HG03575 (cell line): Measurements from ENCODE around the gene SMG6.
"Not testable (repeated sequence)": the region's sequence is repeated elsewhere in the genome, so short reads cannot be mapped to it uniquely, and the experiment has no call there.

Source experiments
- ATAC-seq: cut with Tn5 transposase; IDR thresholded peaks from one replicate; pipeline ENCODE4 v1.9.1; 2021; ENCODE audit not compliant: unreplicated experiment, insufficient number of reproducible peaks, low FRiP score; ENCODE audit errors: extremely low read depth

SMG6 gene

DNA sequence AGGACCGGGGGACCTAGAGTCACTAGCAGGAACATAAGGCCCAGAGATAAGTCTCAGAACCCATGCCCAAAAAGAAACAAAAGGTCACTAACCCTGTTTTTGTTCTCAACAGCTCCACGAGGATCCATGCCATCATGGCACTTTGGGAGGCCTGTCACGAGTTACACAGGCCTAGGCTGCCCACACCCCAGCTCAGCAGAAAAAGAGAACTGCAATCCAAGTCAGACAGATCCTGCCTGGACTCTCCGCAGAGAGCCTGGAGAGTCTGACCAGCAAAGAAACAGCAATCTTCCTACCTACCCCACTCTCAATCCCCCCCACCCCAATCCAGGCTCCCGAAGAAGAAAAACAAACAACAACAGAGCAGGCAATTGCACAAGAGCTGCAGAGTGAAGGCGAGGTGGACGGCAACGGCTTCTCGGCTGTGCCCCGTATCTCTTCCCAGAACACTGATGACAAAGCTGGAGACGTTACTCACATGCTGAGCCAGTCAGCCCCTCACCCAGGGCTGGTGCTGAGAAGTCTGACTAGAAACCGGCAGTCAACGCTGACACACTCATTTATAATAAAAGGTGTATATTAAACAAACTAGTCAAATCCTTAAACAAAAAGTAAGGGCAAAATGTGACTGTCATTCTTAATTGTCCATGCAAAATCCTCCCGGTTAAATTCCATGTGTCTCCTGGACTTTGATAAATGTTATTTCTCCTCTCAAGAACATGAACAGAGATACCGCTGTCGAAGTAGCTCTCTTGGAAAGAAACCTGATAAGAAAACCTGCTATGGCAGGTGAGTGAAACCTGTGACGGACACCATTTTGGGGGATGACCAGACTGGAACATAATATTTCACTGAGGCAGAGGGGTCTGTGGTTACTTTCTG lies 89.3 kb downstream of the SMG6 start:
- no peak for ATAC-seq

DNA sequence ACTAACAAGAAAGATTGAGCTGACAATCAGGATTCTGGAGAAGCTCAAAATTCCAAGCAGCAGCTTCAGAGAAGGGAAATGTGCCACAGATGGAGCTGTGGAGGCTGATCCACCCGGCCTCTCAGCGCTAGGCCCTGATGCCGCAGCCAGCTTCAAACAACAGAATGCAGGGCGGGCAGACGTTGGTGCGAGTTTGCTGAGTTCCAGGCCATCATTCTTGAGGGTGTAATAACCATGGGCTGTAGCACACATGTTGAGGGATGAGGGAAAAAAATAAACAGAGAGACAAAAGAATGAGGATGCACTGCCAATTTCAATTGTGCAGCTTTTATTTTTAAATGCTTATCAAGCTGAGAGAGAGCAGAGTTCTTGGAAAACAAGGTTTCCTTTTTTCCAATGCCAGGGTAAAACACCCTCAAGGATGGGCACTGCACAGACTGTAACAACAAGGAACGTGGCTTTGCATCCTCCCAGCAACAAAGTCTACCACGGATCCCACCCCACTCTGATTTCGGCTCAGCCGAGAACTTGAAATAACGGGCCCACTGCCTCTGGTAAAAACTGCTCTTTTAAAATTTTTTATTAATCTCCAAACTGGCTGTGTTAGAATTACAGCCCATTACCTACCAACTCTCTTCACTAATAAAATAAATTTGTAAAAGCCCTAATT lies 90.2 kb downstream of the SMG6 start:
- no peak for ATAC-seq

DNA sequence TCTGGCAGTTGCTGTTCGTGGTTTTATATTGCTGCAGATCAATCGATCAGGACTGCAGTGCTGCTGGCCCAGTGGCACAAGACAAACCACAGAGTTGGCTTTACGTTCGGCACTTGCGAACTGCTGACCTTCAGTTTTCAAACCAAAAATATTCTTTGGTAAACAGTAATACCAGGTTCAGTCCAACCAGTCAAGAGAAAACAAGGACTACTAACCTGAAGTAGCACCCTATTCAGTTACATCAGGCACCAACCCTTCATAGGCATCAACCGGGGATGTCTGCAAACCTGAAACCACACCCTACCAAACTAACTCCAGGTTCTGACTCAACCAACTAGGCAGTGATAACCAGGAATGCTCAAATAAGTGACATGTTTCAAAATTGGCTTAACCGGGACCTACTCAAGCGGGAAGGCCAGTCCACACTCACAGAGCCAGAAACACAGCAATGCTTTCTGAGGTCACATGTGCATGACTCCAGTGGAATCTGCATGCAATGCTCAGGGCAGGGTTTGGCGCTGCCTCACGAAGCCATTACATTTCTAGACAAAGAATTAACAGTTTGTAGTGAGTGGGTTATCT lies 91.1 kb downstream of the SMG6 start:
- no peak for ATAC-seq

DNA sequence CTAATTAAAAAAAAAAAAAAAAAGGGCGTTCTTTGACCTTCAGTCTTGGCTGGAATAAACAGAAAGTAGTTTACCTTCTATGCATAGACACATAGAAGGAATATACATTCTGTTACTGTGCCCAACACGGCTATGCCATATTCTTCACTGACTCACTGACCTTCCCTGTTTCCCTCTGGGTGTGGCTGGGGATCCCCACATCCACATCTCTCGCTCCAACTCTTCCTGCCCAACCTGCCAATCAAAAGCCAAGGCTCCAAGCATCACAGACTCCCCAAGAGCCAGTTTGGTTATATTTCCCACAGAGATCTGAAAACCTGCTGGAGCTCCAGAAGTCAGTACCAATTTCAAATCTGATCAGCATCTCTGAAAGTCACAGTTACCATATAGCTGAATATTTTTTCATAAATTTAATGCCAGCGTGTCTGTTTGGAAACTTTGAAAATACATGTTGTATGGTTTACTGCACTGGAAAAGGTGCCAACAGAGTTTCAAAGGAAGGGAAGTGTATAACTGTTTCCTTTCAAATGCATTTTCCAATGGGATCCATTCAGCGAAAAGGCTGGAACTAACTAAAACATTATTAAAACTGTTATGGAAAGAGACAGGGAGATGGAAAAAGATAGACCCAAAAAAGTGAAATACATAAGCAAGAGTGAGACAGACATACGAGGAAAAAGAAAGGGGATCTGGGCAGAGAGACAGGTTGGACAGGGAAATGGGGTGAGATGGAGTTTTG lies 91.8 kb downstream of the SMG6 start:
- ATAC-seq: no peak

DNA sequence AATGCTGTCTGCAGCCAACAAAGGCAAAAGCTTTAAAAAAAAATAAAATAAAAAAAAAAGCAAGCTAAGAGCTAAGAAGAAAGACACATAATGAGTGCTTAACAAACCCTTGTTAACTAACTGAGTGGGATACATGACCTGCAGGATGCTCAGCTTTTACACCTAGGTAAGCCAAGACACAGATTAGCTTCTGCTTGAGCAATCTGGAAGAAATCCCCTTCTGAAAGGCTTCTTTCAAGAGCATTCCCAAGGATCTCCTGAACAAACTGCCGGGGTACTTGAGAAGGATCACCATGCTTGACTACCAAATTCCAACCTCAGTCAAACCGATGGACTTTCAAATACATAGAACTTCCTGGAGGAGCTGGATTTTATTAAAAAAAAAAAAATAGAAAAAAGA lies 92.9 kb downstream of the SMG6 start:
- no peak for ATAC-seq

DNA sequence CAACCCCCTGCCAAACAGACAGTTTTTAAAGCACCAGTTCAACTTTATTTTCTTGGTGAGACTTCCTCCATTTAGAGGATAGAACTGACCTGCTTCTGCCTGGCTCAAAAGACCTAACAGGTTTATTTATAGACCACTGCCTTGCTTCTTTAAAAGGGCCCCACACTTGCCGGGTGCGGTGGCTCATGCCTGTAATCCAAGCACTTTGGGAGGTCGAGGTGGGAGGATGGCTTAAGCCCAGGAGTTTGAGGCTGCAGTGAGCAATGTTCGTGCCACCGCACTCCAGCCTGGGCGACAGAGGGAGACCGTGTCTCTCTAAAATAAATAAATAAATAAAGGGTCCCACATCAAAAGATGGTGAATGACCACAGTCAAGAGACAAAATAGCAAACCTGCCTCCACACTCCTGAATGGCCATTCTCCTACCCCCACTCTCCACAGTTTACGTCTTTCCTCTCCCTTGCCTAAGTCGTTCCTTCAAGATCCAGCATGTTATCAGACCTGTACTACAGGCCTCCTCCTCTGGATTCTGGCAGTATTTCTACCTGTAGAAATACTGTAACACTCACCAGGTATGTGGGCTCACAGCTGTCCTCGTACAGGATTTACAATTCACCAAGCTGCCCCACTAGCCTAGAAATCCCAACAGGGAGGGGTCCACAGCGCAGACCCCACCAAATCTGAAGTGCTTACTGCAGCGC lies 95.6 kb downstream of the SMG6 start:
- no peak for ATAC-seq

DNA sequence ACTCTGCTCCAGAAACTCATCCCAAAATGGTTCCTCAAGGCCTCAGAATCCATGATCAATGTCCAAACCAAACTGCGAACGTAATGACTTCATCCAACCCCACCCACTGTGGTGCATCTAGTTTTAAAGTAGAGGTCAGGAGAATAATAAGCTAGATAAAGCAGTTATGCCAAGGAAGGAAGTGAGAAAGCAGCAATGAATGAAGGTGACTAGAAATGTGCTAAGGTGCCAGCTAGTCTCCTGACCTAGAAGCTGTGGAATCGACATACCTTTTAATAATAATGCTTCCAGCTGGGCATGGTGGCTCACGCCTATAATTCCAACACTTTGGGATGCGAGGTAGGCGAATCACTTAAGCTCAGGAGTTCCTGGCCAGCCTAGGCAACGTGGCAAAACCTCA lies 99.2 kb downstream of the SMG6 start:
- no peak for ATAC-seq

DNA sequence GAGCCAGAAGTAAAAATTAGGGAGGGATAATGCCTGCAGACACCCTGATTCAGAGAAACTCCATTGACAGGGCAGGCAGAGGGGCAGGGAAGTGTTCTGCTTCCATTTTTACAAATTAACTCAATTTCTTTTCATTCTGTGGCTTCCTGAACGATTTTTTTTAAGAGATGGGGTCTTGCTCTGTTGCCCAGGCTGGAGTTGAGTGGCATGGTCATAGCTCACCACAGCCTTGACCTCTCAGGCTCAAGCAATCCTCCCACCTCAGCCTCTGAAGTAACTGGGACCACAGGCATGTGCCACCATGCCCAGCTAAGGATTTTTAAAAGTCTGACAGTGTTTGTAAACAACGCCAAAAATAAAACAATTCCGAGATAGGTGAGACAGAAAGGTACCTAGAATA lies 99.8 kb downstream of the SMG6 start:
- ATAC-seq: no peak

DNA sequence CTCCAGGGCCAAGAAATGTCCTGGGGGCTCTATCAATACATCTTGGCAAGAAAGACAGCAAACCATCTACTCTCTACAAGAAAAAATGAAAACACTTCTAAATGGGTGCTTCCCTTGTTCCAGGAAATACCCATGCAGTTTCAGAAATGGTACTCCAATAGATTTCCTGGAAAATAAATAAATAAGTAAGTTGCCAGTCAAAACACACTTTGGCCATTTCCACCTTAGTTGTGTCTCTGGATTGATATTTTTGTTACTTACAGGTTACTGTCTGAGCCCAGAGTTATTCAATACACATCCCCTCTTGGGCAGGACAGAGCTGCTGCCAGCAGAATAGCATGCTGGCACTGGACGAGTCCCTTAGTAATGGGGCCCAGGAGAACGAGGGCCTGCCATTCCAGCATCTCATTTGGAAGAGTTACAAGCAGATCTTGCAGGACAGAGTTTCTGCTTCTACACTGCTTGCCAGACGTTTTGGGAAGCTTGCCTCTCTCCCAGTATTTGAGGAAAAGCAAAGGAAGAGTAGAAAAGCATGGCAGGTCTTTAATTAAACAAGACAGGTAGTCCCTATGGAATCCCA lies 100.5 kb downstream of the SMG6 start:
- no peak for ATAC-seq

DNA sequence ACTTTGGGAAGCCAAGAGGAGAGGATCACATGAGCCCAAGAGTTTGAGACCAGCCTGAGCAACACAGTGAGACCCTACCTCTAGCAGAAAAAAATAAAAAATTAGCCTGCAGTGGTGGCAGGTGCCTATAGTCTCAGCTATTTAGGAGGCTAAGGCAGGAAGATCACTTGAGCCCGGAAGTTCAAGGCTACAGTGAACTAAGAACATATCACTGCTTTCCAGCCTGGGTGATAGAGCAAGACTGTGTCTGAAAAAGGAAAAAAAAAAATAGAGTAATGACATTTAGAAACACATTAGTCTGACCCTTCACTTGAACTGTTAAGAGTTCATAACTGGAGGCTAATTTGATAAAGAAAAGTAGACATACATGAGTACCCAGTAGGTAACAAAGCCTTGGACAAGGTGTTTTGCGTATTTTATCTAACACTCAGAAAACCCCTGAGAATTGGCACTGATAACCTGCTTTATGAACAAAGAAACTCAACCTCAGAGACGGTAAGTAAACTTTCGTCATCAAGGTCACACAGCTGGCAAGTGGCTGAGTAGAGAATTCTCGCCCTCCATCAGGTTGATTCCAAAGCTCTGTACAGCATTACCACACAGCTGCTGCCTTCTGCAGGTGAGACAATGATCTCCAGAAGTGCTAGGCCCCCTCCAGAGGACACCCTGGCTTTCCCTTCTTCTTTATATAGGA lies 101.1 kb downstream of the SMG6 start:
- ATAC-seq: no peak

DNA sequence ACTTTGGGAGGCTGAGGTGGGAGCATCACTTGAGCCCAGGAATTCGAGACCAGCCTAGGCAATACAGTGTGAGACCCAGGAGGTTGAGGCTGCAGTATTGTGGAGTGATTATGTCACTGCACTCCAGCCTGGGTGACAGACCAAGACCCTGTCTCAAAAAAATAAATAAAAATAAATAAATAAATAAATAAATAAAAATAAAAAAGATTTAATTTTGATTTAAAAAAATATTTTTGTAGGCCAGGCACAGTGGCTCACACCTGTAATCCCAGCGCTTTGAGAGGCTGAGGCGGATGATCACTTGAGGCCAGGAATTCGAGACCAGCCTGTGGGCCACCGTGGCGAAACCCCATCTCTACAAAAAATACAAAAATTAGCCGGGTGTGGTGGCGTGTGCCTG lies 104.2 kb downstream of the SMG6 start:
- not testable (repeated sequence) for ATAC-seq

DNA sequence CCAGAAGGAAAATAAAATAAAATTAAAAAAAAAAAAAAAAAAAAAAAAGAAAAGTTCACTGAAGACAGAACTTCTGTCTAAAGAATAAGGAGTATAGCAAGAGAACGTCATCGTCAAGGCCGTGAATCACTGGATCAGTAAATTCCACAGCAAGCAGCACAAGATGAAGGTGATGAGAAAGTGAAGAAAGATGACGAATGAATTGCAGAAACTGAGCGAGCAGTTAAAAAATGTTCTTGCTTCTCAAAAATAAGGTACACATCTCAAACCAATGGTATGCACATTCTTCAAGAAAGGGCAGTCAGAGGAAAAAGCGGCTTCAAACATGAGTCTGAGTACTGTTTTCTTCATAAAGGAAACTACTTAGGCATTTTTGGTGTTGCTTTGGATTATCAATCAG lies 104.7 kb downstream of the SMG6 start:
- ATAC-seq: no peak

DNA sequence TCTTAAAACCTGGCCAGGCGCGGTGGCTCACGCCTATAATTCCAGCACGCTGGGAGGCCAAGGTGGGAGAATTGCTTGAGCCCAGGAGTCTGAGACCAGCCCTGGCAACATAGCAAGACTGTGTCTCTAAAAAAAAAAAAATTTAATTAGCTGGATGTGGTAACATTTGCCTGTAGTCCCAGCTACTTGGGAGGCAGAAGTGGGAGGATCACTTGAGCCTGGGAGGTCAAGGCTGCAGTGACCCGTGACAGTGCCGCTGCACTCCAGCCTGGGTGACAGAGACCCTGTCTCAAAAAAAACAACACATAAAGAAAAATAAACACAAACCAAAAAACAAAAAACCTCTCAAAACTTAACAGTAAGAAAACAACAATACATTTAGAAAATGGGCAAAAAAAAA lies 106.3 kb downstream of the SMG6 start:
- ATAC-seq: no peak

DNA sequence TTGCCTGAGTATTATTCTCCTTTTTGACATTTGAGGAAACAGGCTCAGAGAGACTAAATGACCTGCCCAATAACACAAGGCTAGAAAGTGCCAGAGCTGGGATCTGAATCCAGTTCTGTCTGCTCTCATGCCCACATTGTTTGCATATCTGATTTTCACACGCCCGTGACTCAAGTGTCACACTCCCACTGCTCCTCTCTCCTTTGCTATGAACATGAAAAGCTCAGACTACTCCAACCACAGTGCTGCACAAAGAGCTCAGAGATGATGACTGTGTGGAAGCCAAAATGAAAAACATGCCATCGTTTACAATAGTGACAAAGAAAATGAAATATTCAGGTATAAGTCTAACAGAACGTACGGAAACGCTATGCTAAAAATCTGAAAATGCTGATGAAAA lies 107.9 kb downstream of the SMG6 start:
- no peak for ATAC-seq

DNA sequence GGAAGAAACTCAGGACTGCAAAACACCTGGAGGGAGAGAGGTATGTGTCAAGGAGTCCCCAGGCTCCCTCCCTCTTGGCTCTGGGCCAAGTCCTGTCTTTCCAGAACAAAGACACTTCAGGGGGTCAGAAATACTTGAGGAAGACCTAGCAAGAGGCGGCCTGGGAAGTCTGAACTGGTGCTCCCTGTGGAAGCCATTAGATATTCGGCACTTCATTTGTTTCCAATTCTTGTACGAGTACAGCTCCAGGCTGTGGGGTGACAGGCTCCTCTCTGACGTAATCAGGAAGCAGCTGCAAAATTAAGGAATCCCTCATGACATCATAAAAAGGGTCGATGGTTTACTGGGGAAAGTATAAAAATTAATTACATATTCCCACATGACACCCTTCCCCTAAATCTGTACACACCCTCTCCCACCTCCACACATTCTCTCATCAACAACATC lies 108.7 kb downstream of the SMG6 start:
- ATAC-seq: no peak

DNA sequence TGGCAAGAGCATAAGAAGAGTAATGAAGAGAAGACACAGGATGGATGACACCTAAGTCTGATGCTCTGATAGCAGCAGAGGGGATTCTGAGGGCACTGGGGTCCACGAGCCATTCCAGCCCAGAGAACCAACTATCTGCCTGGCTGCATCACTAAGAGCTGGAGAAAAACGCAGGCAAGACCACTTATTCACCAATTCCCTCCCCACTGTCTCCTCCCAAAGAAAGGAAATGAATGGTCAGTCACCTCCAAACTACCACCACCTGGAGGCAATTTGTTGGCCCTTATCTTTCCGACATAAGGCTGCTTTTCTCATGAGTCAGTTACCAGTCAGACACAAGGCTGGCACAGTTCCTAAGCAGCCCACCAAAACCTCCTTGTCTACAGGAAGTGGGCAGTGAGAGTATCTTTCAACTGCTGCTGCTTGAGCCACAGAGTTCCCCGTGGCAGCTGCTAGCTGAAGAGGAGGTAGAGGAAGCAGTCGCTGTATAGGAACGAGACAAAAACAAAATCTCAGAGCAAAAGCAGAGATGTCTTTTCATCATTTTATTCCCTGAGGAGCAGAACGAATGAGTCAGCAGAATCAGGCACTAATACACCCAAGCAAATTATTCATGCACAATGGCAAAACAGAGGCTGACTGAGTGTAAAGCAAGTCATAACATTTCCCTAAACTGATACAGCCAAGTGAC lies 111.1 kb downstream of the SMG6 start:
- ATAC-seq: no peak

DNA sequence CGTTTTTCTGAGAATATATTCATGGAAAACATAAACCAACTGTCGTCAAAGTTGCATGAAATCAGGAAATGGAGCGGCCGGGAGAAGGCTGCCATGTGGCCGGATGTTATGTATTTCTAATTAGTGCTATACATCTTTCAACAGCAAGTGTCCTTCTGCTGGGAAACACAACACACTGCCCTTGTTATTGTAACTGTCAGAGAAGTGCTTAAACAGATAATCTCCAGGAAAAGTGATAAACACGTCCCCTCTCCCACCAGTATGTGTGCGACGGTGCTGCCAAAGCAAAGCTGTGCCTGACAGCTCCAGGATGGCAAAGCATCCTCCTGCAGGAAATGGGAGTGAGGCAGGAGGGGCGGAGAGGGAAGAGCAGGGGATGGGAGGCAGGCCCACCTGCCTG lies 111.8 kb downstream of the SMG6 start:
- ATAC-seq: no peak

DNA sequence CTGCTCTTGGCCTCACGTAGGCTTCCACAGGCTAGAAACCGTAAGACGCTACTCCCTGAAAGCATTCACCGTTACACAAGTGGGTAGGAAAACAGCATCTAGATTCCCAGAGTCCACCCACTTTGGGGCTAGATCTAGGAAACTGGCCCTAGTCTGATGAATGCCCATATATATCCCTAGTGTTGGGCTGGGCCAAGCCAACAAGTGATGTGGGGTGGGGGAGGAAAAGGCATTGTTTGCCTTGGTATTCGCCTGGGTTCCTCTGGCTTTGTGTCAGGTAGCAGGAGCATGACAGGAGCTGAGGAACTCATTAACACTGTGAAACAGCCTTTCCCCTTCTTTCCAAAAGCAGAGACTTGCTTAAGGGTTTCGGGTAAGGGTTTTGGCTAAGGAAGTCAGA lies 112.4 kb downstream of the SMG6 start:
- ATAC-seq: no peak
